ENCODE results near the gene ENTPD7.

The ENTPD7 gene

DNA sequence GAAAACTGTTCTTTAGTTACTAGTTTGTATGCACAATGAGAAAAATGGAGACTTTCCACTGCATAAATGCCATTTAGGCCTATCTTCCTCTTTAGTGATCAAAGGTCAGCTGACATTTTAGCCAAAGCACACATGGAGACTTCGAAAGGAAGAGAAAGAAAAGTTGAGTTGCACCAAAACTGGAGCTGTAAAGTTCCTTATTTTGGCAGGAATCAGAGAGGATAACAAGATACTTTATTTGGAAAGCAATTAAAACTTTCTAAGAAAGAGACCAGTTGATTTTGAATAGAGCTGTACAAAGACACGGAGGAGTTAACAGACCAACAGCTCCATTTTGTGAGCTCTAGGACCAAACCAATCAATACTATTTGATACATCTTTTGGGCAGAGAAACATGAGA is 14.2 kb downstream of the ENTPD7 start:
- Histone ChIP-seq H3K9me3 (ENCODE audit: control insufficient read depth, insufficient read depth, low read depth, low read length) (no peaks in the 10 kb centered on the region), H3K4me3 (ENCODE audit: low read depth, low read length) (no peak overlapping the region), H3K27ac (ENCODE audit: extremely low read depth, low read depth, low read length) (no peak overlapping the region), H3K4me1 (ENCODE audit: control insufficient read depth, insufficient read depth, low read length) (no peaks in the 10 kb centered on the region), H3K36me3 (ENCODE audit: control insufficient read depth in 2 of 2, insufficient read depth in 1 of 2, low read length in 2 of 2) (peaks cover 16 to 18% of the 10 kb centered on the region in 2 experiments)
- ChIA-PET POLR2A (no interaction called here), CTCF (interaction anchor here (0.7 kb wide), 1 partner anchor 275 kb away, joined by 3 read pairs; no protein-coding TSS in a partner anchor)
- TF ChIP-seq ZNF654 (tag by site-specific recombination; IDR thresholded peaks at IDR 0.05; ENCODE audit: low read depth) (no peak), BCL11A (tag by site-specific recombination; IDR thresholded peaks at IDR 0.05; ENCODE audit: low read depth) (no peak), ZNF791 (tag by site-specific recombination; IDR thresholded peaks at IDR 0.05) (no peak), SCRT2 (tag by site-specific recombination; IDR thresholded peaks at IDR 0.05) (no peak), ZNF530 (tag by site-specific recombination; IDR thresholded peaks at IDR 0.05; ENCODE audit: low read depth) (no peak), GLIS1 (tag by site-specific recombination; IDR thresholded peaks at IDR 0.05) (no peak)
- TF ChIP-seq, protein P1, sequence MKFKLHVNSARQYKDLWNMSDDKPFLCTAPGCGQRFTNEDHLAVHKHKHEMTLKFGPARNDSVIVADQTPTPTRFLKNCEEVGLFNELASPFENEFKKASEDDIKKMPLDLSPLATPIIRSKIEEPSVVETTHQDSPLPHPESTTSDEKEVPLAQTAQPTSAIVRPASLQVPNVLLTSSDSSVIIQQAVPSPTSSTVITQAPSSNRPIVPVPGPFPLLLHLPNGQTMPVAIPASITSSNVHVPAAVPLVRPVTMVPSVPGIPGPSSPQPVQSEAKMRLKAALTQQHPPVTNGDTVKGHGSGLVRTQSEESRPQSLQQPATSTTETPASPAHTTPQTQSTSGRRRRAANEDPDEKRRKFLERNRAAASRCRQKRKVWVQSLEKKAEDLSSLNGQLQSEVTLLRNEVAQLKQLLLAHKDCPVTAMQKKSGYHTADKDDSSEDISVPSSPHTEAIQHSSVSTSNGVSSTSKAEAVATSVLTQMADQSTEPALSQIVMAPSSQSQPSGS (tag by site-specific recombination; IDR thresholded peaks at IDR 0.05; ENCODE audit: low read depth) = no peak
- TF ChIP-seq, protein P2, sequence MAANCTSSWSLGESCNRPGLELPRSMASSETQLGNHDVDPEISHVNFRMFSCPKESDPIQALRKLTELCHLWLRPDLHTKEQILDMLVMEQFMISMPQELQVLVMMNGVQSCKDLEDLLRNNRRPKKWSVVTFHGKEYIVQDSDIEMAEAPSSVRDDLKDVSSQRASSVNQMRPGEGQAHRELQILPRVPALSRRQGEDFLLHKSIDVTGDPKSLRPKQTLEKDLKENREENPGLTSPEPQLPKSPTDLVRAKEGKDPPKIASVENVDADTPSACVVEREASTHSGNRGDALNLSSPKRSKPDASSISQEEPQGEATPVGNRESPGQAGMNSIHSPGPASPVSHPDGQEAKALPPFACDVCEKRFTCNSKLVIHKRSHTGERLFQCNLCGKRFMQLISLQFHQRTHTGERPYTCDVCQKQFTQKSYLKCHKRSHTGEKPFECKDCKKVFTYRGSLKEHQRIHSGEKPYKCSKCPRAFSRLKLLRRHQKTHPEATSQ (tag by site-specific recombination; IDR thresholded peaks at IDR 0.05) = no peak

DNA sequence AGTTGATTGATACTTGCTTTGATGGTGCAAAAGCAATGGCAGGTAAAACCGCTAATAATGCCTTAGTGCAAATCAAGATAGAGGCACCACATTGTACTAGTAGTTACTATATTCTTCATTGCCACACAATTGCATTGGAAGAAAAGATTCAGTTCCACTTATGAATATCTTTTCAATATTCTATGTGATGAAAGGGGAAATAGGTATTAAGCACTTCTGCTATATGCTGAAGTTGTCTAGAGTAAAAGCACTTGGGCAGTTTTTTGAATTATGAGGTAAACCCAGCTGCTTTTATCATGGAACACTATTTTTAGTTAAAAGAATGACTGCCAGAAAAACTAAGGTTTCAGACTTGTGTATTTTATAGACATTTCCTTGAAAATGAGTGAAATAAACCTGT is 15.5 kb downstream of the ENTPD7 start:
- Histone ChIP-seq H3K4me1 (ENCODE audit: control insufficient read depth, insufficient read depth, low read length) (peaks cover 9% of the 10 kb centered on the region; the same call in 1 of the 2 replicates), H3K36me3 (ENCODE audit: control insufficient read depth in 2 of 2, insufficient read depth in 1 of 2, low read length in 2 of 2) (peaks cover 16 to 27% of the 10 kb centered on the region in 2 experiments), H3K9me3 (ENCODE audit: control insufficient read depth, insufficient read depth, low read depth, low read length) (no peaks in the 10 kb centered on the region), H3K27ac (ENCODE audit: extremely low read depth, low read depth, low read length) (no peak overlapping the region), H3K4me3 (ENCODE audit: low read depth, low read length) (no peak overlapping the region)
- POLR2A ChIA-PET = interaction anchor here (0.6 kb wide), 1 partner anchor 56 kb away, joined by 3 read pairs; no protein-coding TSS in a partner anchor
- CTCF ChIA-PET = no interaction called here
- TF ChIP-seq ZNF394 (tag by site-specific recombination; IDR thresholded peaks at IDR 0.05; ENCODE audit: borderline replicate concordance) (no peak), ZNF175 (tag by site-specific recombination; IDR thresholded peaks at IDR 0.05) (no peak), ZNF10 (tag by site-specific recombination; IDR thresholded peaks at IDR 0.05) (no peak), ZBTB8A (tag by site-specific recombination; IDR thresholded peaks at IDR 0.05) (no peak)
- TF ChIP-seq, protein P3, sequence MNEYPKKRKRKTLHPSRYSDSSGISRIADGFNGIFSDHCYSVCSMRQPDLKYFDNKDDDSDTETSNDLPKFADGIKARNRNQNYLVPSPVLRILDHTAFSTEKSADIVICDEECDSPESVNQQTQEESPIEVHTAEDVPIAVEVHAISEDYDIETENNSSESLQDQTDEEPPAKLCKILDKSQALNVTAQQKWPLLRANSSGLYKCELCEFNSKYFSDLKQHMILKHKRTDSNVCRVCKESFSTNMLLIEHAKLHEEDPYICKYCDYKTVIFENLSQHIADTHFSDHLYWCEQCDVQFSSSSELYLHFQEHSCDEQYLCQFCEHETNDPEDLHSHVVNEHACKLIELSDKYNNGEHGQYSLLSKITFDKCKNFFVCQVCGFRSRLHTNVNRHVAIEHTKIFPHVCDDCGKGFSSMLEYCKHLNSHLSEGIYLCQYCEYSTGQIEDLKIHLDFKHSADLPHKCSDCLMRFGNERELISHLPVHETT (tag by site-specific recombination; IDR thresholded peaks at IDR 0.05) = no peak

DNA sequence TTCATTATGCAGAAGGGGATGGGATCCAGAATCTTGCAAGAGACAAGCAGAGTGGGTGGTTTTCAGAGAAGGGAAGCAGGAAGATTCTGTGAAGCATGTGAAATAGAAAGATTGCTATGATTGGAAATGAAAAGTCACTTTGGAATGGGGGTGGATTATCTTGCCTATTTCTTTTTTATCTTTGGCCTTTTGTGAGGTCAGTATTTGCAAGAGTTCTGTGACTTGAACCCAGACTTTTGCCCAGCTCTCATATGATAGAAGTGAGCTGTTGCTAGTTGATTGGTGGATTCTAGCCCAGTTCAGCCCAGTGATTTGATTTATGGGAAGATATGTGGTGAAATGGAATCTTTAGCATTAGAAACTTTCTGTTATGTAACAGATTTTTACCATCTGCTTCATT is 17.1 kb downstream of the ENTPD7 start:
- H3K9me3 ChIP-seq (ENCODE audit: control insufficient read depth, insufficient read depth, low read depth, low read length) = no peaks in the 10 kb centered on the region
- CTCF ChIA-PET = interaction anchor here (0.7 to 1.2 kb wide), 2 partner anchors 17 to 995 kb away, joined by 3 to 5 read pairs; partner anchors contain the start of gene ENTPD7
- peaks cover 9% of the 10 kb centered on the region; the same call in 1 of the 2 replicates for H3K4me1 ChIP-seq (ENCODE audit: control insufficient read depth, insufficient read depth, low read length)
- POLR2A ChIA-PET = interaction anchor here (0.9 kb wide), 1 partner anchor 11 kb away, joined by 3 read pairs; no protein-coding TSS in a partner anchor
- peaks cover 13 to 32% of the 10 kb centered on the region in 2 experiments; a peak in 2 of 3 replicates for H3K36me3 ChIP-seq (ENCODE audit: control insufficient read depth in 2 of 2, insufficient read depth in 1 of 2, low read length in 2 of 2)
- H3K27ac ChIP-seq (ENCODE audit: extremely low read depth, low read depth, low read length) = no peak overlapping the region
- H3K4me3 ChIP-seq (ENCODE audit: low read depth, low read length) = no peak overlapping the region
- no peak for TF ChIP-seq ZNF23 (tag by site-specific recombination; IDR thresholded peaks at IDR 0.05; ENCODE audit: borderline replicate concordance)
- TF ChIP-seq ZBTB21 (tag by site-specific recombination; IDR thresholded peaks at IDR 0.05) = no peak
- TF ChIP-seq ZNF292 (tag by site-specific recombination; IDR thresholded peaks at IDR 0.05; ENCODE audit: borderline replicate concordance, low read depth) = no peak
- TF ChIP-seq ZNF561 (tag by site-specific recombination; IDR thresholded peaks at IDR 0.05; ENCODE audit: borderline replicate concordance) = no peak
- no peak for TF ChIP-seq KLF9 (tag by site-specific recombination; IDR thresholded peaks at IDR 0.05; ENCODE audit: low read depth)
- TF ChIP-seq, protein P4, sequence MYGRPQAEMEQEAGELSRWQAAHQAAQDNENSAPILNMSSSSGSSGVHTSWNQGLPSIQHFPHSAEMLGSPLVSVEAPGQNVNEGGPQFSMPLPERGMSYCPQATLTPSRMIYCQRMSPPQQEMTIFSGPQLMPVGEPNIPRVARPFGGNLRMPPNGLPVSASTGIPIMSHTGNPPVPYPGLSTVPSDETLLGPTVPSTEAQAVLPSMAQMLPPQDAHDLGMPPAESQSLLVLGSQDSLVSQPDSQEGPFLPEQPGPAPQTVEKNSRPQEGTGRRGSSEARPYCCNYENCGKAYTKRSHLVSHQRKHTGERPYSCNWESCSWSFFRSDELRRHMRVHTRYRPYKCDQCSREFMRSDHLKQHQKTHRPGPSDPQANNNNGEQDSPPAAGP (tag by site-specific recombination; IDR thresholded peaks at IDR 0.05) = no peak
- no peak for TF ChIP-seq ZSCAN16 (tag by site-specific recombination; IDR thresholded peaks at IDR 0.05)
- TF ChIP-seq, protein P5, sequence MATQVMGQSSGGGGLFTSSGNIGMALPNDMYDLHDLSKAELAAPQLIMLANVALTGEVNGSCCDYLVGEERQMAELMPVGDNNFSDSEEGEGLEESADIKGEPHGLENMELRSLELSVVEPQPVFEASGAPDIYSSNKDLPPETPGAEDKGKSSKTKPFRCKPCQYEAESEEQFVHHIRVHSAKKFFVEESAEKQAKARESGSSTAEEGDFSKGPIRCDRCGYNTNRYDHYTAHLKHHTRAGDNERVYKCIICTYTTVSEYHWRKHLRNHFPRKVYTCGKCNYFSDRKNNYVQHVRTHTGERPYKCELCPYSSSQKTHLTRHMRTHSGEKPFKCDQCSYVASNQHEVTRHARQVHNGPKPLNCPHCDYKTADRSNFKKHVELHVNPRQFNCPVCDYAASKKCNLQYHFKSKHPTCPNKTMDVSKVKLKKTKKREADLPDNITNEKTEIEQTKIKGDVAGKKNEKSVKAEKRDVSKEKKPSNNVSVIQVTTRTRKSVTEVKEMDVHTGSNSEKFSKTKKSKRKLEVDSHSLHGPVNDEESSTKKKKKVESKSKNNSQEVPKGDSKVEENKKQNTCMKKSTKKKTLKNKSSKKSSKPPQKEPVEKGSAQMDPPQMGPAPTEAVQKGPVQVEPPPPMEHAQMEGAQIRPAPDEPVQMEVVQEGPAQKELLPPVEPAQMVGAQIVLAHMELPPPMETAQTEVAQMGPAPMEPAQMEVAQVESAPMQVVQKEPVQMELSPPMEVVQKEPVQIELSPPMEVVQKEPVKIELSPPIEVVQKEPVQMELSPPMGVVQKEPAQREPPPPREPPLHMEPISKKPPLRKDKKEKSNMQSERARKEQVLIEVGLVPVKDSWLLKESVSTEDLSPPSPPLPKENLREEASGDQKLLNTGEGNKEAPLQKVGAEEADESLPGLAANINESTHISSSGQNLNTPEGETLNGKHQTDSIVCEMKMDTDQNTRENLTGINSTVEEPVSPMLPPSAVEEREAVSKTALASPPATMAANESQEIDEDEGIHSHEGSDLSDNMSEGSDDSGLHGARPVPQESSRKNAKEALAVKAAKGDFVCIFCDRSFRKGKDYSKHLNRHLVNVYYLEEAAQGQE (tag by site-specific recombination; IDR thresholded peaks at IDR 0.05) = no peak
- no peak for TF ChIP-seq ZNF404 (tag by site-specific recombination; IDR thresholded peaks at IDR 0.05)
- TF ChIP-seq ZNF514 (tag by site-specific recombination; IDR thresholded peaks at IDR 0.05) = no peak

Measured in HEK293 (cell line).